ENCODE measurements around the gene SRR. TPM values are rescaled to one million over a fixed set of nuclear protein-coding genes. Genes with fewer than 3 reads are reported as not detected.

The SRR gene
- total RNA-seq, 2 experiments from 2014 or later = 20.0 to 22.2 TPM

DNA sequence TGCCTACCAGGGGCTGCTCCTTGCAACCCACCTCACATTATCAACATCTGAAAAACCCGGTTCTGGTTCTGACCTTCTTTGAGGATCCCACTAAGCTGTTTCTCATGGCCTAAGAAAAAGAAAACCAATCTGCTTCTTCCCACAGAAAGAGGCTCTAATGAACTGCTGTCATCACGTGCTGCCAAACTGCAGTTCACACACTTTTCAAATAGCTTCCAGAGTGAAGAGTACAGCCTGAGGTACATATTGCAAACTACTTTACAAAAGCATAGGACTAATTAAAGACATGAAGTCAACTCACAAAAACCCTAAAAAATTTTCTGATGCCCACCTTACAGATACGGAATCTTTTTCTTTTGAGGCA is 36.9 kb upstream of the SRR start:
- CTCF ChIA-PET = interaction anchor here (1.0 to 5.9 kb wide), 8 partner anchors 13 to 214 kb away, joined by 3 to 41 read pairs (median 4); partner anchors contain the start of gene HIC1
- H3K4me1 Mint-ChIP-seq (ENCODE audit: low read depth) = peaks cover 78% of the 10 kb centered on the region
- peak overlapping the region; percentile 99 for H3K27ac Mint-ChIP-seq
- peaks cover 21% of the 10 kb centered on the region for H3K36me3 Mint-ChIP-seq
- intact Hi-C loops (cut with micrococcal nuclease) = loop anchor here (1.0 to 10.0 kb wide), 5 partner anchors 15 to 552 kb away; partner anchors contain the start of genes SMG6, SRR and TLCD2
- POLR2A ChIA-PET = interaction anchor here (0.6 to 4.7 kb wide), 8 partner anchors 13 to 212 kb away, joined by 3 to 61 read pairs (median 6); partner anchors contain the start of genes HIC1, SMG6 and TSR1
- no peak for DNase-seq
- H3K4me3 Mint-ChIP-seq = peak overlapping the region; percentile 79
- no peaks in the 10 kb centered on the region for H3K27me3 Mint-ChIP-seq
- no peaks in the 10 kb centered on the region for H3K9me3 Mint-ChIP-seq

DNA sequence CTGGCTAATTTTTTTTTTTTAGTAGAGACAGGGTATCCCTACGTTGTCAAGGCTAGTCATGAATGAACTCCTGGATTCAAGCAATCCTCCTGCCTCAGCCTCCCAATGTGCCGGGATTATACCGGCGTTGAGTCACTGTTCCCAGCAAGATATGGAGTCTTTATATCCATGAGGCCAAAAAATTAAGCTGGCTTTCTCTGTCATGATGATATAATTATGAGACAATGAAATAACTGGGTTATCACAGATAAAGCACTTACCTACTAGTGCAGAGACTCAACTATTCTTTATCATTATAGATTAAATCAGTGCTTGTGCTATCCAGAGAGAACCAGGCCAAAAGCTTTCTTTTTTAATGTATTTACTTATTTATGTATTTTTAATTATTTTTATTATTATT is 36.4 kb upstream of the SRR start:
- H3K27me3 Mint-ChIP-seq = no peaks in the 10 kb centered on the region

DNA sequence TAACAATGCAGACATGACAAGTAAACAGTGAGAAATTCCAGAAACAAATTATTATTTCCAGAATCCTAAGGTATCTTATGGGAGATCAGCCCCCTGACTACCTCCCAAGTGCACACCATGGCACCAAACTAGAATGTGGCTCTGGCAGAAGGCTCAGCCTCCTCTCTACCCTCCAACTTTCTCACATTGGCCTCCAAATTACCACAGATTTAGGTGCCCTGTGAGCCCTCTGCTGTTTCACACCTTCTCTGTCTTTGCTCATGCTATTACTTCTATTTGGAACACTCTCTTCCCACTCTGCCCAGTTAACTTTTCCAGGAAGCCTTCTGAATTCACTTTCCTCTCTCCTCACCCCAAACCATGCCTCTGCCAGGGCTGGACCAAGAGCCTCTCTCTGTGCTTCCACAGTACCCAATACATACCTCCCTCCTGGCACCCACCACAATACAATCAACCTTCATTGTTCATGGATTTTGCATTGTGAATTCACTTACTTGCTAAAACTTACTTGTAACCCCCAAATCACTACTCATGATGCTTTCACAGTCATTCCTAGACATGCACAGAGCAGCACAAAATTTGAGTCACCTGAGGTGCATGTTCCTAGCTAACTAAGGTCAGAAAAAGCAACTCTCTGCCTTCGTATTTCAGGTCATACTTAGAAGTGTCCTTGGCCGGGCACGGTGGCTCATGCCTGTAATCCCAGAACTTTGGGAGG is 31.6 kb upstream of the SRR start:
- Mint-ChIP-seq H3K9me3 (no peaks in the 10 kb centered on the region), H3K36me3 (peaks cover 21% of the 10 kb centered on the region), H3K27ac (peak overlapping the region; percentile 88), H3K27me3 (no peaks in the 10 kb centered on the region), H3K4me1 (ENCODE audit: low read depth) (peaks cover 62% of the 10 kb centered on the region), H3K4me3 (peak overlapping the region; percentile 40)
- POLR2A ChIA-PET = interaction anchor here (0.9 to 1.5 kb wide), 3 partner anchors 9 to 18 kb away, joined by 4 to 6 read pairs (median 5); no protein-coding TSS in a partner anchor
- CTCF ChIA-PET = interaction anchor here (0.9 to 2.7 kb wide), 4 partner anchors 19 to 217 kb away, joined by 3 to 12 read pairs (median 8); partner anchors contain the start of gene HIC1
- intact Hi-C loops (cut with micrococcal nuclease) = no loop called here
- peak; percentile 47 for DNase-seq

More for the DNA sequence above, 36.4 kb upstream of the SRR start:
- peak overlapping the region; percentile 99 for H3K27ac Mint-ChIP-seq
- ChIA-PET POLR2A (interaction anchor here (1.3 to 4.7 kb wide), 5 partner anchors 14 to 208 kb away, joined by 3 to 61 read pairs (median 5); partner anchors contain the start of gene SMG6), CTCF (interaction anchor here (1.0 to 5.9 kb wide), 6 partner anchors 14 to 214 kb away, joined by 3 to 41 read pairs (median 4); no protein-coding TSS in a partner anchor)
- peaks cover 78% of the 10 kb centered on the region for H3K4me1 Mint-ChIP-seq (ENCODE audit: low read depth)
- intact Hi-C loops (cut with micrococcal nuclease) = loop anchor here (2.0 to 10.0 kb wide), 4 partner anchors 35 to 553 kb away; partner anchors contain the start of genes SMG6, SRR and TLCD2
- peak overlapping the region; percentile 79 for H3K4me3 Mint-ChIP-seq
- DNase-seq = no peak
- H3K9me3 Mint-ChIP-seq = no peaks in the 10 kb centered on the region
- H3K36me3 Mint-ChIP-seq = peaks cover 20% of the 10 kb centered on the region

- H3K27me3 Mint-ChIP-seq = no peaks in the 10 kb centered on the region
- H3K36me3 Mint-ChIP-seq = peaks cover 26% of the 10 kb centered on the region
- no peak for DNase-seq
- H3K9me3 Mint-ChIP-seq = no peaks in the 10 kb centered on the region
- H3K4me3 Mint-ChIP-seq = no peak overlapping the region
- ChIA-PET POLR2A (no interaction called here), CTCF (no interaction called here)
- intact Hi-C loops (cut with micrococcal nuclease) = no loop called here
- peak overlapping the region; percentile 26 for H3K27ac Mint-ChIP-seq
- peaks cover 55% of the 10 kb centered on the region for H3K4me1 Mint-ChIP-seq (ENCODE audit: low read depth)
Observed at GRCh38 chr17:2274414-2274813, 29.3 kb upstream of the SRR start.

DNA sequence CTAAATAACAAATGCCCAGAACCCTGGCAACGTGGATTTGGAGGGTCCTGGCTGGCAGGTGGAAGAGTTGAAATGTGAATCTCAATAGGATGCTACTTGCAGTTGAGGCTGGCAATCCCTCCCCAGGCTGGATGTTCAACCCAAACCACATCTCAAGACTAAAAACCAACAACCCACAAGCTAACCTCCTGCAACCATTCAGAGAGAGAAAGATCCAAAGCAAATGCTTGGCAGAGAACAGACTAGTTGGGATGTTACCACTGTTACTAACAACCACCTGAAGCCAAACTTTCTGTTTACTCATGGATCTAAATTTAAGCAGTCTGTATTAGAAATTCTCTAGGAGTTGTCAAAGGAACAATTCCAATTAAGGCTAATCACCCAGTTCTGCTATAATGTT is 28.0 kb upstream of the SRR start:
- no peak for DNase-seq
- no peak overlapping the region for H3K4me3 Mint-ChIP-seq
- H3K4me1 Mint-ChIP-seq (ENCODE audit: low read depth) = peaks cover 43% of the 10 kb centered on the region
- intact Hi-C loops (cut with micrococcal nuclease) = no loop called here
- H3K27me3 Mint-ChIP-seq = no peaks in the 10 kb centered on the region
- POLR2A ChIA-PET = interaction anchor here (0.6 to 1.1 kb wide), 3 partner anchors 12 to 216 kb away, joined by 4 to 5 read pairs (median 4); no protein-coding TSS in a partner anchor
- H3K9me3 Mint-ChIP-seq = no peaks in the 10 kb centered on the region
- CTCF ChIA-PET = interaction anchor here (1.0 to 2.1 kb wide), 3 partner anchors 31 to 977 kb away, joined by 3 to 6 read pairs (median 3); no protein-coding TSS in a partner anchor
- H3K27ac Mint-ChIP-seq = peak overlapping the region; percentile 78
- H3K36me3 Mint-ChIP-seq = peaks cover 27% of the 10 kb centered on the region

DNA sequence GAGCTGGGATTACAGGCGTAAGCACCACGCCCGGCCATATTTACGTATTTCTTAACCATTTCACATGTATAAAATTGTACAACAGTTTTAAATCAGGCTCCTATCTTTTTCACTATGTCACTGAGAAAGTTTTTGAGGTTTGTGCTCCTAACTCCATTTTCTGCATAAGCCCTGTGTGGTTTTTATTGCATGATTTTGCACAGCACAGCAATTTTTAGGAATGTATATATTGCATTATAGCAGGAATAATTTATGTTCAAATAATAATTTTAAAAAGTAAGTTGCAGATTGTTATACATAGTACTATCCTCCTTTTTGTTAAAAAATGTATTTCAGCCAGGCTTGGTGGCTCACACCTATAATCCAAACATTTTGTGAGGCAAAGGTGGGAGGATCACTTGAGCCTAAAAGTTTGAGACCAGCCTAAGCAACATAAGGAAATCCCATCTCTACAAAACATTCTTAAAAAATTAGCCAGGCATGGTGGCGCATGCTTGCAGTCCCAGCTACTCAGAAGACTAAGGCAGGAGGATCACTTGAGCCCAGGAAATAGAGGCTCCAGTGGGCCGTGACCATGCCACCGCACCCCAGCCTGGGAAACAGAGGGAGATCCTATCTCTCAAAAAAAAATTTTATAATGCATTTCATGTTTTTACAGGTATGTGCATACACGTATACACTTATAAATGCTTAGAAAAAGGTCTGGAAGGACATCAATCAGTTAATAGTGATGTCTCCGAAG is 26.1 kb upstream of the SRR start:
- H3K27me3 Mint-ChIP-seq = no peaks in the 10 kb centered on the region
- no peak overlapping the region for H3K4me3 Mint-ChIP-seq
- CTCF ChIA-PET = no interaction called here
- intact Hi-C loops (cut with micrococcal nuclease) = no loop called here
- H3K4me1 Mint-ChIP-seq (ENCODE audit: low read depth) = peaks cover 40% of the 10 kb centered on the region
- no peaks in the 10 kb centered on the region for H3K9me3 Mint-ChIP-seq
- no peak for DNase-seq
- POLR2A ChIA-PET = no interaction called here
- no peak overlapping the region for H3K27ac Mint-ChIP-seq
- peaks cover 37% of the 10 kb centered on the region for H3K36me3 Mint-ChIP-seq

DNA sequence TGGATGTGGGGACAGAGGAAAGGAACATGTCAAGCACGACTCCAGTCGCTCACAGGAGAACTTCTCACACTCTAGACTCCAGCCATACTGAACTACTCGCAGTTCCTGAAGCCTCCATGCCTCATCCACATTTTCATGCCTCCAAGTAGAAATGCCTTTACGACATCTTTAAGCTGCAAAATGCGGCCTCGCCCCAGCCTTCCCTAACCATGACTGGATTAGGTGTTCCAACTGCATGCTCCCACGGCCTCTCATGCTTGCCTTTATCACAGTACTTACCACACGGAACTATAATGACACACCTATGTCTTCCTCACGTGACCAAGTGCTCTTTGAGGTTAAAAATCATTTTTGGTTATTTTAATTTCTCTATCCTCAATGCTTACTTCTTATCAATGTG is 24.0 kb upstream of the SRR start:
- no peaks in the 10 kb centered on the region for H3K27me3 Mint-ChIP-seq
- CTCF ChIA-PET = interaction anchor here (0.6 to 6.5 kb wide), 4 partner anchors 35 to 227 kb away, joined by 3 to 96 read pairs (median 29); partner anchors contain the start of gene HIC1
- no peak overlapping the region for H3K27ac Mint-ChIP-seq
- H3K4me3 Mint-ChIP-seq = no peak overlapping the region
- H3K4me1 Mint-ChIP-seq (ENCODE audit: low read depth) = peaks cover 32% of the 10 kb centered on the region
- DNase-seq = no peak
- peaks cover 37% of the 10 kb centered on the region for H3K36me3 Mint-ChIP-seq
- intact Hi-C loops (cut with micrococcal nuclease) = loop anchor here (5.0 kb wide), 1 partner anchor 37 kb away; no protein-coding TSS in a partner anchor
- POLR2A ChIA-PET = no interaction called here
- H3K9me3 Mint-ChIP-seq = no peaks in the 10 kb centered on the region

DNA sequence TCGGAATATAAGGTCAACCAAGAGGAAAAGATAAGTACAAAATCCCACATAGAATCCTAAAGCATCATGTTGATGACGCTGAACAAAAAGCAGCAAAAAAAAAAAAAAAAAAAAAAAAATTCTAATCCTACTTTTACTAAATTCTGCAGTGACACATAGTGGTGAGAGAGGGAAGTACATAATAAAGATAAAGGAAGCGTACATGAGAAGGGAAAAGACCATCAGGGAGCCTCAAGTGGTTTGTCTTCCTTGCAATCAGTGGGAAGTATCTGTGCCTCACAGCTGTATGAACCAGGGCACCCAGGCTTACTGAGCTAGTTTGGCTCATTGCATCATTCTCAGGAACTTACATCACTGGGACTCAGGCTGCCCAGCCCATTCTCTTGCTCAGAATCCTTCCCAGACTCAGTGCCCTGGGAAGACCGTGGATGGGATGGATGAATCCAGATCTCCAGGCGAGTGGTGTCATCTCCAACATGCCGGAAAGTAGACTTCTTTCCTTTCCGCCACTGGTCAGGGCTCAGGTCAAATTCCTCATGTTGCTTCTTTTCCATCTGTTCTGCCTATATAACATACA is 21.4 kb upstream of the SRR start:
- POLR2A ChIA-PET = interaction anchor here (0.6 to 1.5 kb wide), 4 partner anchors 17 to 228 kb away, joined by 3 to 4 read pairs (median 4); partner anchors contain the start of gene HIC1
- intact Hi-C loops (cut with micrococcal nuclease) = loop anchor here (1.0 to 5.0 kb wide), 3 partner anchors 16 to 228 kb away; no protein-coding TSS in a partner anchor
- Mint-ChIP-seq H3K27me3 (no peaks in the 10 kb centered on the region), H3K27ac (peak overlapping the region; percentile 33), H3K4me1 (ENCODE audit: low read depth) (peaks cover 12% of the 10 kb centered on the region), H3K9me3 (no peaks in the 10 kb centered on the region), H3K36me3 (peaks cover 33% of the 10 kb centered on the region), H3K4me3 (no peak overlapping the region)
- no peak for DNase-seq
- CTCF ChIA-PET = interaction anchor here (0.7 to 6.5 kb wide), 21 partner anchors 11 to 399 kb away, joined by 3 to 96 read pairs (median 4); partner anchors contain the start of gene HIC1

DNA sequence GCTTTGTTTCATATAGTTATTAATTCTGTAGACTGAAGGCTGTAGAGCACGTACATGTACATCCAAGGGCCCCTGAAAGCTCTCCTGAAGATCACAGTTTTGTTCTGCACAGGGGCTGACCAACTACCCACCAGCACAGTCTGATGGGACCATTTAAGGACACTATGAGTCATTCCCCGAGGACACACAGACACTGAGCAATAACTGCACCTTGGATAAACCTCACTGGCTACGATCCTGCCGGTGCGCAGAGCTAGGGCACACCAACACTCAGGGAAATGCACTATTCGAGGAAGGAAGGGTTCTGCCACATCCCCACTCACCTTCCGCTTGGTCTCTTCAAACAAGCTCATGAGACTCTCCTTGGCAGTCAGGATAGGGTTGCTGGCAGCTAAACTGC is 20.4 kb upstream of the SRR start:
- intact Hi-C loops (cut with micrococcal nuclease) = loop anchor here (5.0 kb wide), 1 partner anchor 41 kb away; no protein-coding TSS in a partner anchor
- POLR2A ChIA-PET = interaction anchor here (0.6 to 1.3 kb wide), 3 partner anchors 18 to 229 kb away, joined by 3 to 4 read pairs (median 4); partner anchors contain the start of gene HIC1
- CTCF ChIA-PET = interaction anchor here (0.6 to 6.5 kb wide), 20 partner anchors 12 to 562 kb away, joined by 3 to 96 read pairs (median 4); partner anchors contain the start of gene HIC1
- Mint-ChIP-seq H3K27ac (no peak overlapping the region), H3K36me3 (peaks cover 37% of the 10 kb centered on the region), H3K4me3 (no peak overlapping the region), H3K9me3 (no peaks in the 10 kb centered on the region), H3K4me1 (ENCODE audit: low read depth) (peaks cover 11% of the 10 kb centered on the region), H3K27me3 (no peaks in the 10 kb centered on the region)
- no peak for DNase-seq

GRCh38 chr17:2289878-2290478 is 13.8 kb upstream of the SRR start:
- Mint-ChIP-seq H3K9me3 (no peaks in the 10 kb centered on the region), H3K27me3 (no peaks in the 10 kb centered on the region), H3K36me3 (peaks cover 36% of the 10 kb centered on the region), H3K27ac (no peak overlapping the region), H3K4me1 (ENCODE audit: low read depth) (peaks cover 11% of the 10 kb centered on the region), H3K4me3 (no peak overlapping the region)
- intact Hi-C loops (cut with micrococcal nuclease) = no loop called here
- POLR2A ChIA-PET = no interaction called here
- CTCF ChIA-PET = no interaction called here
- DNase-seq = no peak

- intact Hi-C loops (cut with micrococcal nuclease) = no loop called here
- Mint-ChIP-seq H3K4me3 (no peak overlapping the region), H3K27me3 (no peaks in the 10 kb centered on the region), H3K36me3 (peaks cover 48% of the 10 kb centered on the region), H3K4me1 (ENCODE audit: low read depth) (peaks cover 27% of the 10 kb centered on the region), H3K9me3 (no peaks in the 10 kb centered on the region), H3K27ac (no peak overlapping the region)
- CTCF ChIA-PET = interaction anchor here (0.8 kb wide), 1 partner anchor 238 kb away, joined by 3 read pairs; no protein-coding TSS in a partner anchor
- POLR2A ChIA-PET = interaction anchor here (1.2 kb wide), 1 partner anchor 11 kb away, joined by 4 read pairs; no protein-coding TSS in a partner anchor
- no peak for DNase-seq
Observed at GRCh38 chr17:2292100-2292499, 11.7 kb upstream of the SRR start.
